ENCODE measurements around the gene NODAL.

DNA sequence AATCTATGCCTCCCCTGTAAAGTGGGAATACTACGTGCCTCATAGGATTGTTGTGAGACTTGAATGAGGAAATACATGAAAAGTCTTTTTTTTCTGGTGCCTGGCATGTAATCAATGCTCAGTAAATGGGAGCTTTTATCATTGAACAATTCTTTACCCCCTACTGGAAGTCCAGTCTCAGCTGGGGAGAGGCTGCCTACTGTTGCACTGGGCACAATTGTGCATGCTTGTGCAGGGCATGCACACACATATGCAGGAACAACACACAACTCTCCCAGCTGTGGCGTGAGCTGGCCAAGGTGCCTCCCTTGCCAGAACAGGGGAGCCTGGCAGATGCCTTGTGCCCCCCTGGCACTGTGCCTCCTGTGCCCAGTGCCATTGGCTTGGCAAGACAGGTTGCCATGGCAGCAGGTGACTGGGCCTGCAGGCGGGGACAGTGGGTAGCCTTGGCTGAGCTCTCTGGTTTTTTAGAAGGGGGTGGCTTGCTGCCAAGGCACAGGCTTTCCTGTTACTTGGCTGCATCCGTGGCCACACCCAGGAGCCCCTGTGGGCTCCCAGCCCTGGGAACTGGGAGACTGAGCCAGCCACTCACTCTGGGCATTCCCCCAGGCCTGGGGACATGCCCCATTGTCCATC is 21.0 kb upstream of the NODAL start:
- TF ChIP-seq, protein P1, sequence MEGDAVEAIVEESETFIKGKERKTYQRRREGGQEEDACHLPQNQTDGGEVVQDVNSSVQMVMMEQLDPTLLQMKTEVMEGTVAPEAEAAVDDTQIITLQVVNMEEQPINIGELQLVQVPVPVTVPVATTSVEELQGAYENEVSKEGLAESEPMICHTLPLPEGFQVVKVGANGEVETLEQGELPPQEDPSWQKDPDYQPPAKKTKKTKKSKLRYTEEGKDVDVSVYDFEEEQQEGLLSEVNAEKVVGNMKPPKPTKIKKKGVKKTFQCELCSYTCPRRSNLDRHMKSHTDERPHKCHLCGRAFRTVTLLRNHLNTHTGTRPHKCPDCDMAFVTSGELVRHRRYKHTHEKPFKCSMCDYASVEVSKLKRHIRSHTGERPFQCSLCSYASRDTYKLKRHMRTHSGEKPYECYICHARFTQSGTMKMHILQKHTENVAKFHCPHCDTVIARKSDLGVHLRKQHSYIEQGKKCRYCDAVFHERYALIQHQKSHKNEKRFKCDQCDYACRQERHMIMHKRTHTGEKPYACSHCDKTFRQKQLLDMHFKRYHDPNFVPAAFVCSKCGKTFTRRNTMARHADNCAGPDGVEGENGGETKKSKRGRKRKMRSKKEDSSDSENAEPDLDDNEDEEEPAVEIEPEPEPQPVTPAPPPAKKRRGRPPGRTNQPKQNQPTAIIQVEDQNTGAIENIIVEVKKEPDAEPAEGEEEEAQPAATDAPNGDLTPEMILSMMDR (conservative IDR thresholded peaks at IDR 0.05): no peak
- TF ChIP-seq EZH2 (IDR thresholded peaks at IDR 0.05; ENCODE audit: low read depth): no peak
